ENCODE measurements around the gene ABLIM3.

ABLIM3 gene

DNA sequence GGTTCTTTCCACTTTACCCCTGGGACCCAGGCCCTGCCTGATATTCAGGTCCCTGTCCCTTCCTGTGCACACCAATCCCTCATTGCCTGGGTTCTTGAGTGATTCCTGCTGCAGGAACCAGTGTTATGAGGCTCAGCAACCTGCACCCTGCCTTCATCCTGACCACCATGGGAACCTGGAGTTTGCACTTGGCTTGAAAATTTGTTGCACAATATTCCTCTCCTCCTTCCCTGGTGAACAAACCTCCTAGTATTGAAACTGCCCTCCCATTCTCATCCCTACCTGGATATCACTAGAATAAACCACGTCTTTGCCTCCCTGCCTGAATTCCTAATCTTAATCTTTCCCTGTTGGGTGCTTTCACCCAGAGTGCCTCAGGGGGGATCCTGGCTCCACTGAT, 78.3 kb downstream of the ABLIM3 start:
- no peak for DNase-seq (ENCODE audit: low spot score)

DNA sequence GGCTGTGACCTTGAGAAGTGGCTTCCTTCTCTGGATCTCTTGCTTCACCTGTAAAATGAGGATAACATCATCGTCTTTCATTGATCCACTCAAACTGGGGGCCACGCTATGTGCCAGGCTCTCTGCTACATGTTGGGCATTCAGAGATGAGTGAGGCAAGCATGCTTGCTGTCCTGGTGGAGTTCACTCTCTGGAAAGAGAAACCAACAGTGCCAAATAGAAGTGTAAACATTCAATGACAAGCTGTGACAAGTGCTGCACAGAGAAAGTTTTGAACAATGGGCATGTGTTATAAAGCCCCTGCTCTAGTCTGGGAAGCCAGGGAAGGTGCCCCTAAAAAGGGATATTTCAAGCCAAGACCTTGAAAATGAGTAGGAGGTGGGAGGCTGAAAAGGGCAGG, 79.5 kb downstream of the ABLIM3 start:
- no peak for DNase-seq (ENCODE audit: low spot score)

DNA sequence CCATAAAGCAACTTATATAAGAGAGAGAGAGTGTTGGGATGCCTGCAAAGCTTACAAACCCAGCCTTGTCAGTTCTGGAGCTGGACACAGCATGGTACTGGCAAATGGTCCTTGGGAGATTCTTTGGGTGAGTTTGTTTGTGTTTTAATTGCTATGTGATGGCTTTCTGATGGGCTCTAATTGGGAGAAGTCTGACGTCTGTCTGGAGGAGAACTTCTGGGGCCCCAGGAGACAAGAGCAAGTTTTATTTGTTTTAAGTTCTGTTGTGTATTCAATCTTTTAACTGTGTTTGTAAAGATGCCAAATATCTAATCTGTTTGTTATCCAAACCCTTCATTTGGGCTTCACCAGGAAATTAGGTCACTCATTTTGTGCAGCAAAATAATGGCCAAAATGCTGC, 80.0 kb downstream of the ABLIM3 start:
- DNase-seq (ENCODE audit: low spot score), result no peak

- no peak for DNase-seq (ENCODE audit: low spot score)
Measured at GRCh38 chr5:149221731-149222342, 80.5 kb downstream of the ABLIM3 start.

GRCh38 chr5:149223081-149223848, 82.0 kb downstream of the ABLIM3 start:
- no peak for DNase-seq (ENCODE audit: low spot score)

GRCh38 chr5:149224282-149224681, 83.0 kb downstream of the ABLIM3 start:
- no peak for DNase-seq (ENCODE audit: low spot score)

DNA sequence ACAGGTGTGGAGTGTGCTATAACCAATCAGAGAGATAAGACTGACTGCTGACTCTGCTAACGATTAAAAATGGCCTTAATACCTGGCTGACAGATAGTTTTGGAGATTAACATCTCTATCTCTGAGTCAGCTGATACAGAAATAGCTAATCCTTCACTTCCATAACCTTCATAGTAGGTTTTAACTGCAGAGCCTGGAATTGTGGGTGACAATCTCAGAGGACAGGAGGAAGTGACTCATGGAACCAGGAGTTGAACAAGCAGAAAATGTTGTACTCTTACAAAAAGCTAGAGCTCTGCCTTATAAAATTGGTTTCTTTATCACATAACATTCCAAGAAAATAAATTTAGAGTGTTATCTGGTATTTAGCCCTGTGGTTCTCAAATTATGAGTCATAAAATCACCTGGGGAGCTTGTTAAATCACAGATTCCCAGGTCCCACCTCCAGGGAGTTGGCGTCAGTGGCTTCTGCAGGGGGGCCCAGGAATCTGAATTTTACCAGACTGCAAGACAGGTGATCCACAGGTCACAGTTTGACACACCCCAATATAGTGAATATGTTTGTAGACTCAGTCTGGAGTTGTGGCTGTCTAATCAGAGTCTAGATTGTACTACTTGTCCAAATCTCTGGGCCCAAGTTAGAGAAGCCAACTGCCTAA, 86.0 kb downstream of the ABLIM3 start:
- no peak for DNase-seq (ENCODE audit: low spot score)

DNA sequence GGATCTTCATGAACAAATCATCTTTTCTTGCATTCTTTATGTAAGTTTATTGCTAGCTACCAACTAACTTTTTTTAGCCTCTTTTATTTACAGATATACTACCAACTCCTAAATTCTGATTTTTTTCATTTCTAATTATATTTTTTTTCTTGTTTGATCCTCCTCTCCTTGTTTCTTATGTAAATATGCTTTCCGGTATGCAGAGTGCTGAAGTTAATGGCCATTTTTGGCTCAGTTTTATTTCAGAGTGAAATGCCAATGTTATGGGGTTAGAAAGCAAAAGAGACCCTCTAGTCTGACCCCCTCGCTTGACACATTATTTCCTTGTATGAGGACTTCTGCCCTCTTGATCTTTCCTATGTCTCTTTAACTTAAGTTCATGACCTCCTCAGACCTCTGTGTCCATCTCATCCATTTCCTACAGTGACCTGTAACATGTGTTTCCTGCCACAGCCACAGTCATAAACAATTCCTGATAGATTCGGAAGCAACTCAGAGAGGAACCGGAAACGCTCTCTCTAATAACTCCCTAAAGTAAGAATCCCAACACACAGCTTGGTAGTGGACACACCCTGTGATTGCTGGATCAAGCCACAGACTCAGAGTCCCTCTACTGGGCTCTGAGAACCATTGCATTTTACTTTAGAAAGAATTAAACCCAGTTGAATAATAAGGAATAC, 87.5 kb downstream of the ABLIM3 start:
- DNase-seq (ENCODE audit: low spot score), result no peak

GRCh38 chr5:149229298-149229937, 88.1 kb downstream of the ABLIM3 start:
- no peak for DNase-seq (ENCODE audit: low spot score)

DNA sequence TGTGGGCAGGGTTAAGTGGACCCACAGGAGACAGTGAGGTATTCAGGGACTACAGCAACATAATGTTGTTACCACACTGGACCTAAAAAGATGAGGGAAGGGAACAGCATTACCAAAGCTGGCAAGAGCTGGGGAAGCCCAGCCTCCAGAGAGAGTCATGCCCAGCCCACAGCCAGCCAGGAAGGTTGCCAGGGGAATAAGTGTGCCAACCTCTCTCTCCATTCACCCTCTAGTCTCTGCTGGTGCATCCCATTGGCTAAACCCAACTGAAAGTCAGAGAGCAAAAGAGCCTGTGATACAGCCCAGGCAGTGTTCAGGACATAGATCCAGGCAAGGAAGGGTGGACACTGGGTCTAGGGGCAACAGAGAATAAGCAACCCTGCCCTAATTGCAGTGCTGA, 94.5 kb downstream of the ABLIM3 start:
- DNase-seq (ENCODE audit: low spot score), result no peak

- no peak for DNase-seq (ENCODE audit: low spot score)
Measured at GRCh38 chr5:149237662-149238061, 96.4 kb downstream of the ABLIM3 start.

GRCh38 chr5:149238540-149238939, 97.2 kb downstream of the ABLIM3 start:
- DNase-seq (ENCODE audit: low spot score), result no peak

- DNase-seq (ENCODE audit: low spot score), result no peak
Measured at GRCh38 chr5:149239917-149240316, 98.6 kb downstream of the ABLIM3 start.

DNA sequence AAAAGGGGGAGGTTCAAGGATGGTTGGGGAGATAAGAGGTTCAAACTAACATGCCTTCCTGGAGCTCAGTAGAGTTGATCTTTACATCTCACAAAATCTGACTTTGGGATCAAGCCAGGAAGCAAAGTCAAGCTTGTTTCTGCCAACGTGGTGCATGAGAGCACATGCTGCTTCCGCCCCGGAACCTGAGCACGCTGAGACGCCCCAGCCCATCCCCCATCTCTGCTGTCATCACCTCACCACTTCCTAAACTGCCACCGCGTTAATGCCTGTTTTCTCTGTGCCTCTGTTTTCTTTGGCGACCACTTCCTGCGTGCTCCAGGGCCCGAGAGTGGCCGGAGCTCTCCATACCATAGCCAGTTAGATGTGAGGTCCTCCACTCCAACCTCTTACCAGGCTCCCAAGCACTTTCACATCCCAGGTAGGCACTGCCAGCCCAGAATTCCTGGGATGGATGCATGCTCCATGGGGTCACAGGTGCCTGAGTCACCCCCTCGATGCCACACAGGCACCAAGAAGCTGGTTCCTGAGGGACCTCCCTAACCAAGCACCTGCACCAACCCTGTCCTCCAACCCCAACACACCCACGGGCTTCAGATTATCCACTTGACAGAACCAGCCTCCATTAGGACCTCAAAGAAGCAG, 99.2 kb downstream of the ABLIM3 start:
- no peak for DNase-seq (ENCODE audit: low spot score)

DNA sequence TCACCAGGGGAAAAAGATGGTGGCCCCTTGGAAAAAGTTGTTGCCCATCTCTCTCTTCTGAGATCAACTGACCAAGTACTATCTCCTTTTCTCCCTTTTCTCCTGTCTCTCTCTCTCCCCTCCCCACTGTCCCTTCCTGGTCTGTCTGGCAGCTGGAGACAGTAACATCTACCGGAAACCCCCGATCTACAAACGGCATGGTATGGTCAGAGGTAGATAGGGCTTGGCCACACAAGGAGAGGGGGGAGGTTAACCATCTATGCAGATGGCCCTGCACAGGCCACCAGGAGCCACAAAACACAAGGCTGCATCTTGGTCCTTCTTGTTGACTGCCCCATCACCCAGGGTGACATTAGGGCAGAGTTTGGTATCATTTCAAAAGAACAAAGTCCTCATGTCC, 101.0 kb downstream of the ABLIM3 start:
- no peak for DNase-seq (ENCODE audit: low spot score)

DNA sequence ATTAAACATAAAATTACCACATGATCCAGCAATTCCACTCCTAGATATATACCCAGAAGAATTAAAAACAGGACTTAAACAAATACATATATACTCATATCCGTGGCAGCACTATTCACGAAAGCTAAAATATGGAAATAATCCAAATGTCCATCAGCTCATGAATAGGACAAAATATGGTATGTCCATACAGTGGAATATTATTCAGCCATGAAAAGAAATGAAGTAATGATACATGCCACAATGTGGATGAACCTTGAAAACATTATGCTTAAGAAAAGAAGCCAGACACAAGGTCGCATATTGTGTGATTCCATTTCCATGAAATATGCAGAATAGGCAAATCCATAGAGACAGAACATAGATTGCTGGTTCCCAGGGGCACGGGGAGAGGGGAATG, 105.6 kb downstream of the ABLIM3 start:
- DNase-seq (ENCODE audit: low spot score), result no peak

GRCh38 chr5:149247726-149248125, 106.4 kb downstream of the ABLIM3 start:
- no peak for DNase-seq (ENCODE audit: low spot score)

DNA sequence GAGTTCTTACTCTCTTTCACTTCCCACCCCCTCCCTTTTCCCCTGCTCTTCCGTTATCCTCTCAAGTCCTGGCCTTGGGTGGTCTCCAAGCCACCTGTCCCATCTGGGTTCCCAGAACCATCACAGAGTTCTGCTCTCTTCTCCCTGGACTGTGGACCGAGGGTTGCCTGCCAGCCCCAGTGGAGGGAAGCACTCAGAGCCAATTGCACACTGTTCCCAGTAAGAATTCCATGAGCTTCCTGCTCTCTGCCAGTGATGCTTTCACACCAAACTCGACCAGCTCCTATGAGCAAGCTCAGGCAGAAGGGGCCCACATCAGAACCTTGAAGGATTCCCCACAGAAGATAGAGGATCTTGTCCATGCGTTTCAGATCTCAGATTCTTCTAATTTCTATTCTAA, 110.3 kb downstream of the ABLIM3 start:
- no peak for DNase-seq (ENCODE audit: low spot score)

GRCh38 chr5:149254506-149254905, 113.2 kb downstream of the ABLIM3 start:
- DNase-seq (ENCODE audit: low spot score), result no peak

DNA sequence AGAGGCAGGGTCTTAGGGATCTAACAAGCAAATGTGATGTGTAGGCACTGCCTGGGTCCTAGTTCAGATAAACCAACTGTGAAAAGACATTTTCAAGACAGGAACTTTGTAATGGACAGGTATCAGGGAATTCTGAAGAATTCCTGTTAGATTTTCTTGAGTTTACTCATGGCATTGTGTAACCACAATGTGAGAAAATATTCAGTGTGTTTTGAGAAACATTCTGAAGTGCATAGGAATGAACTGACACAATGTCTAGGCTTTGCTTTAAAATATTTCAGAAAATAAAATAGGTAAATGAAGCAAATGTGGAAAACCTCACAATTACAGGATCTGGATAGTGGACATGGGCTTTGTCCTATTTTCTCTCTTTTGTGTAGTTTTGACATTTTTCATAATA, 115.2 kb downstream of the ABLIM3 start:
- no peak for DNase-seq (ENCODE audit: low spot score)

DNA sequence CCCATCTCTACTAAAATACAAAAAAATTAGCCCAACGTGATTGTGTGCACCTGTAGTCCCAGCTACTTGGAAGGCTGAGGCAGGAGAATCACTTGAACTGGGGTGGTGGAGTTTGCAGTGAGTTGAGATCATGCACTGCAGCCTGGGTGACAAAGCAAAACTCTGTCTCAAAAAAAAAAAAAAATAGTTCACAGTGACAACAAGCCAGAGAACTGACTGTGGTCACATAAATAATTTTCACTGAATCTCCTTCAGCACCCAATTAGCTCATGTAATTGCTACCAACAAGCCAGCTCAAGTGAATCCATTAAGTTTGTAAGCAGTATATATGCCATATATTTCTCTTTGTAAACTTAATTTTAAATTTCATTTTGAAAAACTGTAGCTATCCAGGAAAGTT, 115.8 kb downstream of the ABLIM3 start:
- no peak for DNase-seq (ENCODE audit: low spot score)

Measured in ecto neural progenitor cell (in vitro differentiated cells).